ENCODE measurements around the gene OSBPL8. TPM values are rescaled to one million over a fixed set of nuclear protein-coding genes. Genes with fewer than 3 reads are reported as not detected.

OSBPL8 gene
- total RNA-seq, 4 donors from 2014 or later: 65.8 to 73.5 (median 66.7) TPM

GRCh38 chr12:76471579-76471978, 88.0 kb downstream of the OSBPL8 start:
- Histone ChIP-seq H3K9me3 (no peaks in the 10 kb centered on the region), H3K4me3 (no peak overlapping the region), H3K4me1 (peaks cover 0 to 23% (median 7%) of the 10 kb centered on the region in 3 donors), H3K27me3 (no peaks in the 10 kb centered on the region), H3K27ac (no peak overlapping the region), H3K36me3 (no peaks in the 10 kb centered on the region)
- TF ChIP-seq POLR2A (IDR thresholded peaks at IDR 0.05): no peak
- no peak for TF ChIP-seq EP300 (IDR thresholded peaks at IDR 0.05)
- no peak for ATAC-seq
- 84 to 100% methylated on average over 1 of the region's 1 CpG for WGBS, 2 donors (ENCODE audit: low coverage in 1 of 2)

- whole genome bisulfite sequencing, 2 donors (ENCODE audit: low coverage in 1 of 2): 57 to 70% methylated on average over 5 to 7 of the region's 7 CpGs
- no peaks in the 10 kb centered on the region for H3K36me3 ChIP-seq
- H3K9me3 ChIP-seq: no peaks in the 10 kb centered on the region
- TF ChIP-seq CTCF (IDR thresholded peaks at IDR 0.05) (no peak), EP300 (IDR thresholded peaks at IDR 0.05) (no peak), POLR2A (IDR thresholded peaks at IDR 0.05) (no peak), POLR2AphosphoS5 (IDR thresholded peaks at IDR 0.05) (no peak)
- peaks cover 0 to 23% (median 7%) of the 10 kb centered on the region in 3 donors for H3K4me1 ChIP-seq
- H3K27ac ChIP-seq: no peak overlapping the region
- no peaks in the 10 kb centered on the region for H3K27me3 ChIP-seq
- H3K4me3 ChIP-seq: no peak overlapping the region
- ATAC-seq: no peak
Observed at GRCh38 chr12:76470028-76470939, 89.3 kb downstream of the OSBPL8 start.

GRCh38 chr12:76464631-76465166, 94.9 kb downstream of the OSBPL8 start:
- no peaks in the 10 kb centered on the region for H3K27me3 ChIP-seq
- TF ChIP-seq POLR2AphosphoS5 (IDR thresholded peaks at IDR 0.05) (no peak), CTCF (IDR thresholded peaks at IDR 0.05) (no peak), POLR2A (IDR thresholded peaks at IDR 0.05) (no peak), EP300 (IDR thresholded peaks at IDR 0.05) (no peak)
- WGBS, 2 donors (ENCODE audit: low coverage in 1 of 2): 46% methylated on average over 5 of the region's 5 CpGs
- H3K9me3 ChIP-seq: no peaks in the 10 kb centered on the region
- H3K4me3 ChIP-seq: no peak overlapping the region
- no peak for ATAC-seq
- H3K27ac ChIP-seq: no peak overlapping the region
- H3K4me1 ChIP-seq: peaks cover 0 to 16% (median 0%) of the 10 kb centered on the region in 3 donors
- no peaks in the 10 kb centered on the region for H3K36me3 ChIP-seq

GRCh38 chr12:76462668-76463224, 96.8 kb downstream of the OSBPL8 start:
- 69 to 82% methylated on average over 2 of the region's 2 CpGs for WGBS, 2 donors (ENCODE audit: low coverage in 1 of 2)
- Histone ChIP-seq H3K4me3 (no peak overlapping the region), H3K27ac (no peak overlapping the region), H3K9me3 (no peaks in the 10 kb centered on the region), H3K36me3 (no peaks in the 10 kb centered on the region), H3K27me3 (no peaks in the 10 kb centered on the region), H3K4me1 (peaks cover 0 to 12% (median 0%) of the 10 kb centered on the region in 3 donors)
- ATAC-seq: no peak
- TF ChIP-seq CTCF (IDR thresholded peaks at IDR 0.05) (no peak), POLR2A (IDR thresholded peaks at IDR 0.05) (no peak), EP300 (IDR thresholded peaks at IDR 0.05) (no peak), POLR2AphosphoS5 (IDR thresholded peaks at IDR 0.05) (no peak)

GRCh38 chr12:76460807-76461206, 98.8 kb downstream of the OSBPL8 start:
- Histone ChIP-seq H3K27me3 (no peaks in the 10 kb centered on the region), H3K27ac (no peak overlapping the region), H3K36me3 (no peaks in the 10 kb centered on the region), H3K4me1 (peaks cover 0 to 12% (median 0%) of the 10 kb centered on the region in 3 donors), H3K9me3 (no peaks in the 10 kb centered on the region), H3K4me3 (no peak overlapping the region)
- ATAC-seq: no peak
- no peak for TF ChIP-seq POLR2A (IDR thresholded peaks at IDR 0.05)
- TF ChIP-seq POLR2AphosphoS5 (IDR thresholded peaks at IDR 0.05): no peak
- no peak for TF ChIP-seq EP300 (IDR thresholded peaks at IDR 0.05)
- TF ChIP-seq CTCF (IDR thresholded peaks at IDR 0.05): no peak
